ENCODE data around the gene SORCS2.

Gene SORCS2

GRCh38 chr4:7390336-7390735 lies 198.0 kb downstream of the SORCS2 start:
- no peak for DNase-seq (ENCODE audit: low spot score)
- TF ChIP-seq CTCF (IDR thresholded peaks at IDR 0.05; ENCODE audit: extremely low read depth, missing control alignments): no peak

DNA sequence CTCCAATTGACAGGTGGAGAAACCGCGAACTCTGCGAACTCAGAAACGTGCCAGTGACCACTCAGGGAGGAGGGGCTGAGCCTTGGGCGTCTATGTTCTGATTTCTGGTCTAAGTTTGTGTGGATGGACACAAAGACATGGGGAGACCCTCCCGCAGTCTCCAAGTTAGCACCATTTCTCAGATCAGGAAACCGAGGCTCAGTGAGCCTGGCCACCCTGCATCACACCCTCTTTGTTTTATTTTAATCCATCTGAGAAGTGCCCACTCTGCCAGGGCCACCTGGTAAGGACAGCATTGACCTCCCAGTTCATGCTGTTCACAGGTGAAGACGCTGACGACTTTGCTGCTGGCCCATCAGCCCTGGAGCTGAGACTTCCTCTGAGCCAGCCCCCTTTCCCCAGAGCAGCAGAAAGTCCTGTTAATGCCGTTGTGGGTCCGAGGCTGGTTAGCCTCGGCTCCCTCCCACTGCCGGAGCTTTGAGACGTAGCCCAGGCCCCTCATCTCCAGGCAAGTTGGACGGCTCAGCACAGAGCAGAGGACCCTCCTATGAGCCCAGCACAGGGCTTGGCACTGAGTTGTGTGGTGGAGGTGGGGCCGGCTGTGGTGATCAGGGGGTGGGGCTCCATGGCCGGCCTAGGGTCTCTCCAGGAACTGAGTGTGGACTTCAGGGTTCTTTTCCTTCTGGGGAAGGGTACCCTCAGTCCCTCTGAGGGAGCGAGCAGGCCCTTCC lies 198.7 kb downstream of the SORCS2 start:
- no peak for TF ChIP-seq CTCF (IDR thresholded peaks at IDR 0.05; ENCODE audit: extremely low read depth, missing control alignments)
- DNase-seq (ENCODE audit: low spot score): no peak

DNA sequence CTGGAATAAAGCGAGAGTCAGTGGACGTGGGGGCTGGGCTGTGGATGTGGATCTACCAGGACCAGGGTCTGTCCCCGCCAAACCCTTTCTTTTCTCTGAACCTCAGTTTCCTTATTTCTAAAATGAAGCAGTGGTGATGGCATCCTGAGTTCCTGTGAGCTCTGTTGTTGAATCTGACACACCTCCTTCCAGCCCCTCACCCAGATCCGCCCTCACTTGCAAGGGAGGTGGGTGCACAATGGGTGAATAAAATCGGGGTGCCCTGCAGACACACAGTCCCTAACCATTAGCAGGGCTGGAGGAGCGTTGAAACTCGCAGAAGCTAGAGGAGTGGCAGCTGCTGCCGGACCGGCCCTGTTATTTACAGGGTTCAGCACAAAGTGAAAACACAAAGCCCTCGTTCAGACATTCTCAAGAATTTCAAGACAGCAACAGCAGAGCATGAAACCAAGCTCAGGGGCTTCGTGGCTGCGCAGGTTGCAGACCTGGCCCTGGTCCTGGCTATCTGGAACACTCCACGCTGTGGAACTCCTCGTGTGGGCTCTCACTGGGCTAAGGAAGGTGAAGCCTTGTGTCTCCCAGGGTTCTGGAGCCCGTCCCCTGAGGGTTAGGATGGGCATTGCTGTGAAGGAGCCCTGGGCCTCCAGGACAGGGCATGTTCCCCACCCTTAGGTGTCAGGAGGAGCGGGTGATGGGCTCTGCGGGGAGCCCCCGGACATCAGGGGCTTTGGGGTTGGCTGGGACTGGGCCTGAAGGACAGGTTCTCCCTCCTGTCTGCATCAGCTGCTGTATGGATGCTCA lies 199.5 kb downstream of the SORCS2 start:
- TF ChIP-seq CTCF (IDR thresholded peaks at IDR 0.05; ENCODE audit: extremely low read depth, missing control alignments): no peak
- DNase-seq (ENCODE audit: low spot score): no peak

DNA sequence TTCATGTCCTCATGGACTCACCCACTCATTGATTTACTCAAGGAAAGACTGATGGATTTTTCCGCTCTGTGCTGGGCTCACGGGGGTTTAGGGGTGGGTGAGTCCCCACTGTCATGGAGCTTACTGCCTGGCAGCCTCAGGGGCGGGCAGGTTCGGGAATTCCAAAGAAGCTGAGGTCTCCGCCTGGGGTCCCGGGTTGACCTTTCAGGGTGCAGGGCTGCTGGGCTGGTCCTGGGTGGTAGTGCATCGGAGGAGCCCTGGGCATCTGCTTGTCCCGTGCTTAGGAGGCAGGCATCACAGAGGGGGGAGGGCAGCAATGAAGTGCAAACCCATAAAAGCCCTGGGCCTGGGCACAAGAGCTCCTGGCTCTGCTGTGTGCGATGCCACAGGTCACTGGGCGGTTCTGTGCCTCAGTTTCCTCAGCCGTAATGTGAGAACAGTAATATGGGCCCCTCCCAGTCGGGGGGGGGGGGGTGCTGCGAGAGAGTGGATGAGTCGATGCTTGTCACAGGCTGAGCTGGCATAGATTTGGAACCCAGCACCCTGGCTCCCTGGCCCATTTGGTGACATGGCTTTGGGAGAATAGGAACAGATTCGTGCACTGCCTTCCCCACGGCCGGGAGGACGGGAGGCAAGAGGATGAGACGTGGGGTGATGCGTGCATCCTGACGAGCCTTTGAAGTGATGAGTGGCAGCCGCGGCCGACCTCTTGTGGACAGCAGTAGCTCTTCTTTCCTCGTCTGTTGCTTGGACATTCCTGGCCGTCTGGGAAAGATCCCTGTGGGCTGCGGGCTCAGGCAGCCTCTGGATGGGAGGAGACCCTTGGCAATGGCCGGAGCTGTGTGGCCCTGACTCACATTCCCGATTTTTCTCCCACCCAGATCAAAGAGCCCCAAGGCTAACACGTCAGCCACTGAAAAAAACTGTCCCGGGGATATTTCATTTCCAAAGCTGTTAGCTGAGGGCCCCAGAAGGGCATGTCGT lies 200.4 kb downstream of the SORCS2 start:
- DNase-seq (ENCODE audit: low spot score): no peak

DNA sequence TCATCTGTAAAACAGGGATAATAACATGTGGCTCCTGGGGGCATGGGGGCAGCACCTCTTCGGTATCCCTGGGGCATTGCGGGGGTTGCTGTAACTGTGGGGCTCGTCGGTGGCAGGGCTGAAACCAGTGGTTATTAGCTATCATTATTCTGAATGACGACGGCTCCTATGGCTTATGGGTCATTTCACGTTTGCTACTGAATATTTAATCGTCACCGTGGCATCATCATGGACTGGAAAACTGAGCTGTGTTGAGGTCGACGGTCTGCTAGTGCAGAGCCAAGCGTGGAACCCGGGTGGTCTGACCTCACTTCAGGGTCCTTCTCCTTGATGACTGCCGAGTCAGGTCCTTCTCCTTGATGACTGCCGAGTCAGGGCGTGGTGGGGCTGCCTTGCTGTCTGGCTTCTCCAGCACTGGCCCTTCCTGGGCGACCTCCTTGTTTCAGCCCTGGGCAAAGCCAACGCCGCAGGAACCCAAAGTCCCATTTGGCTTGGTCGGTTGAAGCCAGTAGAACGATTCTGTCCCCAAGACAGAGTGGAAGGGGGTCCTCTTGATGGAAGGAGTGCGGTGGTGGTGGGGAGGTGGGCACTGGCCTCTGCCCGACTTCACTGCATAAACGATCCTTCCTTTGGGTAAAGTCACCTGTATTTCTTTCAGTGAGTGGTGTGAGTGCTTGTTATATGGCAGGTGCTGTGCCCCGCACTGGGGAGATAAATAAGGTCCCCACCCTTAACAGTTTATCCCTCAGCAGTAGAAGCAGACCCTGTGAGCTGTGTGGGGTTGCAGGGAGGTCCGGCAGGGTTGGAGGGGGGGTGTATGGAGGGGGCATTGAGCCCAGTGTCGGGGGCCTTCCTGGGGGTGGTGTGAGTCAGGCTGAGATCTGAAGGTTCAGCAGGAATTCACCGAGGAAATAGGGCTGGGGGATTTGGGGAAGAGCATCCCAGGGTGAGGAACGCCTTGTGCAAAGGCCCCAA lies 201.6 kb downstream of the SORCS2 start:
- TF ChIP-seq CTCF (IDR thresholded peaks at IDR 0.05; ENCODE audit: extremely low read depth, missing control alignments): no peak
- DNase-seq (ENCODE audit: low spot score): no peak

More for the DNA sequence above, 200.4 kb downstream of the SORCS2 start:
- TF ChIP-seq CTCF (IDR thresholded peaks at IDR 0.05; ENCODE audit: extremely low read depth, missing control alignments): no peak

DNA sequence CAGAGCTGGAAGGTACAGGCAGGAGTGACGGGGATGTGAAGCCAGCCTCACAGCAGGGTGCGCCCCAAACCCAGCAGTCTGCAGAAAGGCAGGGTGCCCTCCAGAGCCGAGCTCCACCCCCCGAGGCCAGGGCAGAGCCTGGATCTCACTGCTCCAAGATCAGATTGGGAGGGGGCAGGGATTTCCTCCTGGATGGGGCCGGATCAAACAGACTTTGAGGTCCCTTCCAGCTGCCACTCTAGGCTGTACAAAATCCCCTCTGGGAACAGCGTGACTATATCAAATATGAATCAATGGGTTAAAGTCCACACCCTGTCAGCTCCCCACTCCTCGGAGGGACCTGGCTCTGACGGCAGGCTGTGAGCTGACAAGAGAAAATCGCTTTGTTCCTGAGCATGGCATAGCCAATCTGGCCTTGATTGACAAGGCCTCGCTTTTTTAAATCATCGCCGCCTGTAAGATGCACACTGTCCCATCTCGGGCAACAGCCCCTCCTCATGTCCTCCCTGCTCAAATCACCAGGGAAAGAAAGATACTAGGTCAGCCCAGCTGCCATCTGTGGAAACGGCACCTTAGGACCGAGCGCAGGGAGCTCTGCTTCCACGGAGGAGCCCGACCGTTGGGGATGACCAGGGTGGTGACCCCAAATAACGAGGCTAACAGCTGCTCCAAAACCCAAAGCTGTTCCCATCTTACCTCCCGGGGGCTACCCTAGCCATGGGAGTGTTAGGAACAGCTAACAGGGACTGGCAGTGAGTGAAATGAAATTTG lies 202.5 kb downstream of the SORCS2 start:
- TF ChIP-seq CTCF (IDR thresholded peaks at IDR 0.05; ENCODE audit: extremely low read depth, missing control alignments): no peak
- DNase-seq (ENCODE audit: low spot score): no peak

All from GM20000 (cell line).